ENCODE data around the gene STAG2.

Gene STAG2

DNA sequence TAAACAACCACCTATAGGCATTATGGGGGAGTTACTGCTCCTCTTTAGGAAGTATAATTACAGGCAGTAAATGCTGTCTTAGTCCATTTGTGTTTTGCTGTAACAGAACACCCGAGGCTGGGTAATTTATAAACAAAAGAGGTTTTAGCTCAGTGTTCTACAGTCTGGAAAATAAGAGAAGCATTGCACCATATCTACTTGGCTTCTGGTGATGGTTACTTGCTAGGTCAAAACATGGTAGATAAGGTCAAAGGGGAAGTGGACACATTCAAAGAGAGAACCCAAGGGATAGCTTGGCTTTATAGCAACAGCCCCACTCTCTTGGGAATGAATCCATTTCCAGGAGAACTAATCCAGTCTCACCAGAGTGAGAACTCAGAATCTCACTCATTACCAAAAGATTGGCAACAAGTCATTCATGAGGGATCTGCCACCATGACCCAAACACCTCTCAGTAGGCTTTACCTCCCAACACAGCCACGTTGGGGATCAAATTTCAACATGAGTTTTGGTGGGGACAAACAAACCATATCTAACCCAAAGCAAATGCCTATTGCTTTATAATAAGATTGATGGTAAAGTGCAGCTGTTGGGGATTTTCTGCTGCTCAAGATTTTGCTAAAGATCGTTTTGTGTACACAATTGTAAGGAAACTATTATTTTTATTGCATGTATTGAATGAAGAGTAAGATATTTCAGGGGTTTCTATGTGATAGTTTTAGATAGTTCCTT lies 32.6 kb downstream of the STAG2 start (continued):
- no peak for TF ChIP-seq ZNF2 (tag by site-specific recombination; IDR thresholded peaks at IDR 0.05)

DNA sequence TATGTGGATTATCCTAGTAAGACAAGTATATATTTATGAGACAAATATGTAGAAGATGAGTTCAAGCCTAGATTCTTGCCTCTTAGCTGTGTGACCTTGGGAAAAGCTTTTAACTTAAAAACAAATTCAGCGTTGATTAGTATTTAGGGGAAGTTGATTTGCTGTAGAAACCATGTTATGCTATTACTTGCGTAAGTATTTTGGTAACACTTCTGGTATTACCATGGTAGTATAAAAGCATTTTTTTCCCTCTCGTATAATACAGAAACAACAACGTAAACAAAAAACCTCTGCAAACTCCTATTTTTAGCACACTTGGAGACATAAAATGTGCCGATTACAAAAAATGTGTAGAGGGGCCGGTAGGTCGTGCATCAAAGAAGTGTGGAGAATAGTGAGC lies 33.2 kb downstream of the STAG2 start:
- H3K9me3 ChIP-seq (ENCODE audit: control insufficient read depth, insufficient read depth, low read depth, low read length) = no peaks in the 10 kb centered on the region
- H3K36me3 ChIP-seq (ENCODE audit: control insufficient read depth in 2 of 2, insufficient read depth in 1 of 2, low read length in 2 of 2) = peaks cover 0 to 3% of the 10 kb centered on the region in 2 experiments; a peak in 1 of 3 replicates
- H3K27ac ChIP-seq (ENCODE audit: extremely low read depth, low read depth, low read length) = no peak overlapping the region
- no peak for TF ChIP-seq HOXA7 (CRISPR knock-in tag; IDR thresholded peaks at IDR 0.05; ENCODE audit: borderline replicate concordance)
- no peak for TF ChIP-seq ZNF664 (tag by site-specific recombination; IDR thresholded peaks at IDR 0.05)
- TF ChIP-seq, protein P1, sequence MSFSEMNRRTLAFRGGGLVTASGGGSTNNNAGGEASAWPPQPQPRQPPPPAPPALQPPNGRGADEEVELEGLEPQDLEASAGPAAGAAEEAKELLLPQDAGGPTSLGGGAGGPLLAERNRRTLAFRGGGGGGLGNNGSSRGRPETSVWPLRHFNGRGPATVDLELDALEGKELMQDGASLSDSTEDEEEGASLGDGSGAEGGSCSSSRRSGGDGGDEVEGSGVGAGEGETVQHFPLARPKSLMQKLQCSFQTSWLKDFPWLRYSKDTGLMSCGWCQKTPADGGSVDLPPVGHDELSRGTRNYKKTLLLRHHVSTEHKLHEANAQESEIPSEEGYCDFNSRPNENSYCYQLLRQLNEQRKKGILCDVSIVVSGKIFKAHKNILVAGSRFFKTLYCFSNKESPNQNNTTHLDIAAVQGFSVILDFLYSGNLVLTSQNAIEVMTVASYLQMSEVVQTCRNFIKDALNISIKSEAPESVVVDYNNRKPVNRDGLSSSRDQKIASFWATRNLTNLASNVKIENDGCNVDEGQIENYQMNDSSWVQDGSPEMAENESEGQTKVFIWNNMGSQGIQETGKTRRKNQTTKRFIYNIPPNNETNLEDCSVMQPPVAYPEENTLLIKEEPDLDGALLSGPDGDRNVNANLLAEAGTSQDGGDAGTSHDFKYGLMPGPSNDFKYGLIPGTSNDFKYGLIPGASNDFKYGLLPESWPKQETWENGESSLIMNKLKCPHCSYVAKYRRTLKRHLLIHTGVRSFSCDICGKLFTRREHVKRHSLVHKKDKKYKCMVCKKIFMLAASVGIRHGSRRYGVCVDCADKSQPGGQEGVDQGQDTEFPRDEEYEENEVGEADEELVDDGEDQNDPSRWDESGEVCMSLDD (tag by site-specific recombination; IDR thresholded peaks at IDR 0.05) = no peak
- TF ChIP-seq ZNF473 (tag by site-specific recombination; IDR thresholded peaks at IDR 0.05) = no peak
- TF ChIP-seq, protein P2, sequence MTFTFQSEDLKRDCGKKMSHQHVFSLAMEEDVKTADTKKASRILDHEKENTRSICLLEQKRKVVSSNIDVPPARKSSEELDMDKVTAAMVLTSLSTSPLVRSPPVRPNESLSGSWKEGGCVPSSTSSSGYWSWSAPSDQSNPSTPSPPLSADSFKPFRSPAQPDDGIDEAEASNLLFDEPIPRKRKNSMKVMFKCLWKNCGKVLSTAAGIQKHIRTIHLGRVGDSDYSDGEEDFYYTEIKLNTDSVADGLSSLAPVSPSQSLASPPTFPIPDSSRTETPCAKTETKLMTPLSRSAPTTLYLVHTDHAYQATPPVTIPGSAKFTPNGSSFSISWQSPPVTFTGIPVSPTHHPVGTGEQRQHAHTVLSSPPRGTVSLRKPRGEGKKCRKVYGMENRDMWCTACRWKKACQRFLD (tag by site-specific recombination; IDR thresholded peaks at IDR 0.05) = no peak
- no peak for TF ChIP-seq ZNF600 (tag by site-specific recombination; IDR thresholded peaks at IDR 0.05)
- no peak for TF ChIP-seq ZNF426 (tag by site-specific recombination; IDR thresholded peaks at IDR 0.05)
- TF ChIP-seq ZIC2 (tag by site-specific recombination; IDR thresholded peaks at IDR 0.05) = no peak
- no peak for TF ChIP-seq ZFP37 (tag by site-specific recombination; IDR thresholded peaks at IDR 0.05)
- no peak overlapping the region for H3K4me3 ChIP-seq (ENCODE audit: low read depth, low read length)
- CTCF ChIA-PET = interaction anchor here (0.7 to 0.8 kb wide), 2 partner anchors 22 to 161 kb away, joined by 3 read pairs; no protein-coding TSS in a partner anchor
- POLR2A ChIA-PET = no interaction called here
- H3K4me1 ChIP-seq (ENCODE audit: control insufficient read depth, insufficient read depth, low read length) = 0 out of 2 replicates have a peak, but pooled peaks cover 3% of the 10 kb centered on the region

- Histone ChIP-seq H3K9me3 (ENCODE audit: control insufficient read depth, insufficient read depth, low read depth, low read length) (no peaks in the 10 kb centered on the region), H3K4me1 (ENCODE audit: control insufficient read depth, insufficient read depth, low read length) (no peaks in the 10 kb centered on the region), H3K27ac (ENCODE audit: extremely low read depth, low read depth, low read length) (no peak overlapping the region), H3K36me3 (ENCODE audit: control insufficient read depth in 2 of 2, insufficient read depth in 1 of 2, low read length in 2 of 2) (peaks cover 0 to 3% of the 10 kb centered on the region in 2 experiments; a peak in 1 of 3 replicates), H3K4me3 (ENCODE audit: low read depth, low read length) (no peak overlapping the region)
- ChIA-PET POLR2A (no interaction called here), CTCF (interaction anchor here (1.2 kb wide), 1 partner anchor 168 kb away, joined by 4 read pairs; no protein-coding TSS in a partner anchor)
- TF ChIP-seq FEZF1 (tag by site-specific recombination; IDR thresholded peaks at IDR 0.05) (no peak), ZFP69B (tag by site-specific recombination; IDR thresholded peaks at IDR 0.05) (no peak), ZNF426 (tag by site-specific recombination; IDR thresholded peaks at IDR 0.05) (no peak), KLF8 (tag by site-specific recombination; IDR thresholded peaks at IDR 0.05) (no peak)
Measured at GRCh38 chrX:124001581-124001980, 40.1 kb downstream of the STAG2 start.

- no peak overlapping the region for H3K4me3 ChIP-seq (ENCODE audit: low read depth, low read length)
- no peak overlapping the region for H3K27ac ChIP-seq (ENCODE audit: extremely low read depth, low read depth, low read length)
- CTCF ChIA-PET = no interaction called here
- H3K9me3 ChIP-seq (ENCODE audit: control insufficient read depth, insufficient read depth, low read depth, low read length) = no peaks in the 10 kb centered on the region
- H3K4me1 ChIP-seq (ENCODE audit: control insufficient read depth, insufficient read depth, low read length) = no peaks in the 10 kb centered on the region
- POLR2A ChIA-PET = no interaction called here
- no peaks in the 10 kb centered on the region for H3K36me3 ChIP-seq (ENCODE audit: control insufficient read depth in 2 of 2, insufficient read depth in 1 of 2, low read length in 2 of 2)
- TF ChIP-seq ZNF658 (tag by site-specific recombination; IDR thresholded peaks at IDR 0.05) (no peak), ZBTB48 (tag by site-specific recombination; IDR thresholded peaks at IDR 0.05) (no peak), ZNF23 (tag by site-specific recombination; IDR thresholded peaks at IDR 0.05; ENCODE audit: borderline replicate concordance) (no peak), ZNF266 (tag by site-specific recombination; IDR thresholded peaks at IDR 0.05; ENCODE audit: low read depth) (no peak), ZNF776 (tag by site-specific recombination; IDR thresholded peaks at IDR 0.05; ENCODE audit: borderline replicate concordance) (no peak), ZNF747 (tag by site-specific recombination; IDR thresholded peaks at IDR 0.05) (no peak), ZNF416 (tag by site-specific recombination; IDR thresholded peaks at IDR 0.05) (no peak)
Measured at GRCh38 chrX:124005228-124005627, 43.7 kb downstream of the STAG2 start.

Data from HEK293 (cell line).